Stimulated activated CD8-positive, alpha-beta memory T cell treated with anti-CD3 and anti-CD28 coated beads, Interleukin-4, amount 100 ng/mL, for 4 hours (primary cell): ENCODE measurements around the gene DHRSX.
"Not testable (repeated sequence)": the region's sequence is repeated elsewhere in the genome, so short reads cannot be mapped to it uniquely, and the experiment has no call there.

Experiments
- DNase-seq, 2 donors: peaks; one replicate each; pipeline ENCODE4 v3.0.0-alpha.2; 2020; ENCODE audit warnings: low read depth in 2 of 2, low spot score in 1 of 2

The DHRSX gene

DNA sequence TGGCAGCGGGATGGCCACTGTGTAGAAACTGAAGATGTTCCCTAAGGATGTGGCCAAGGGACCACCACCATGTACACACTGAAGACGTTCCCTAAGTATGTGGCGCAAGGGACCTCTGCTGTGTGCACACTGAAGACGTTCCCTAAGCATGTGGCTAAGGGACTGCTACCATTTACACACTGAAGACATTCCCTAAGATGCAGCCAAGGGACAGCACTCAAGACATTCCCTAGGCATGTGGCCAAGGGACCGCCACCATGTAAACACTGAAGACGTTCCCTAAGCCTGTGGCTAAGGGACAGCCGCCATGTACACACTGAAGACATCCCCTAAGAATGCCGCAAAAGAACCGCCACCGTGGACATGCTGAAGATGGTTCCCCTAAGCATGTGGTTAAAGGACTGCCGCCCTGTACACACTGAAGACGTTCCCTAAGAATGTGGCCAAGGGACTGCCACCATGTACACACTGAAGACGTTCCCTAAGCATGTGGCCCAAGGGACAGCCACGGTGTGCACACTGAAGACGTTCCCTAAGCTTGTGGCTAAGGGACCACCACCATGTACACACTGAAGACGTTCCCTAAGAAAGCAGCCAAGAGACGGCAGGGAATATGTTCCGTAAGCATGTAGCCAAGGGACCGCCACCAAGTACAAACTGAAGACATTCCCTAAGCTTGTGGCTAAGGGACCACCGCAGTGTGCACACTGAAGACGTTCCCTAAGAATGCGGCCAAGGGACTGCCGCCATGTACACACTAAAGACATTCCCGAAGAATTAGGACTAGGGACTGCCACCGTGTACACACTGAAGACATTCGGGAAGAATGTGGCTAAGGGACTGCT is 43.3 kb downstream of the DHRSX start:
- no peak for DNase-seq

- DNase-seq: not testable (repeated sequence)
Observed at GRCh38 chrX:2456091-2456490, 44.7 kb downstream of the DHRSX start.

GRCh38 chrX:2454620-2455019 is 46.2 kb downstream of the DHRSX start:
- DNase-seq: not testable (repeated sequence)

DNA sequence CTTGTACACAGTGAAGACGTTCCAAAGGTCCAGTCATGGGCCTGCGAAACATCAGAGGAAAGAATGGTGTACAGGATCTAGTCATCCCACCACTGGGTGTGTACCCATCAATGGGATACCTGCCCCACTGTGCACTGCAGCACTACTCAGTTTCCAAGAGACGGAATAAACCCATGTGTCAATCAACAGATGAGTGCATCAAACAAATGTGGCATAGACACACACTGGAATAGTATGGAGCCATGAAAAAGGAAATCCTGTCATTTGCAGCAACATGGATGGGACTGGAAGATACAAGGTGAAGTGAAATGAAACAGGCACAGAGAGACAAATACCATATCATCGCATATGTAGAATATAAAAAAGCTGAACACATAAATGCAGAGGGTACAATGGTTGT is 48.0 kb downstream of the DHRSX start:
- no peak for DNase-seq

- no peak for DNase-seq
Observed at GRCh38 chrX:2452317-2452784, 48.4 kb downstream of the DHRSX start.

- no peak for DNase-seq
Observed at GRCh38 chrX:2451501-2452316, 49.1 kb downstream of the DHRSX start.

- no peak for DNase-seq
Observed at GRCh38 chrX:2450681-2451080, 50.1 kb downstream of the DHRSX start.

DNA sequence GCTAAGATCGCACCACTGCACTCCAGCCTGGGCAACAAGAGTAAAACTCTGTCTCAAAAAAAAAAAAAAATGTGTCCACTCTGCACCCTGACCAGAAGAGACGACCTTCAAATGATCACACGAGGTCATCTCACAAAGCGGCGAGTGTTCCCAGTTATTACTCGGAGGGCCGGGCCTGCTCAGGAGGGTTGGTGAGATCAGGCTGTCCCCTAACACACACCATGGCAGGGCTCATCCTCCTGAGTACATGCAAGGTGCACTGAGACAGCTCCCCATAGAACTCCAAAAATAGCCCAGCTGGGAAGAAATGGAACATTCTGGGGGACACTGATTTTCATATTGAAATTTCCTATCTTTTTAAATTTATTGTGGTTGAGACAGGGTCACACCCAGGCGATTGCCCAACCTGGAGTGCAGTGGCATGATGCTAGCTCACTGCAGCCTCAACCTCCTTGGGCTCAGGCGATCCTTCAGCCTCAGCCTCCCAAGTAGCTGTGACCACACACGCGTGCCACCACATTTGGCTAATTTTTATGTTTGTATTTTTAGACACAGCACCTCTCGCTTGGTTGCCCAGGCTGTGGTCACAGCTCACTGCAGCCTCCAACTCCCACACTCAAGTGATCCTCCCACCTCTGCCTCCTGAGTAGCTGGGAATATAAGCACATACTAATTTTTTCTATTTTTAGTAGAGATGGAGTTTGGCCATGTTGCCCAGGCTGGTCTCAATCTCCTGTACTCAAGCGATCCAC is 51.5 kb downstream of the DHRSX start:
- no peak for DNase-seq

GRCh38 chrX:2447484-2447883 is 53.3 kb downstream of the DHRSX start:
- DNase-seq: no peak

DNA sequence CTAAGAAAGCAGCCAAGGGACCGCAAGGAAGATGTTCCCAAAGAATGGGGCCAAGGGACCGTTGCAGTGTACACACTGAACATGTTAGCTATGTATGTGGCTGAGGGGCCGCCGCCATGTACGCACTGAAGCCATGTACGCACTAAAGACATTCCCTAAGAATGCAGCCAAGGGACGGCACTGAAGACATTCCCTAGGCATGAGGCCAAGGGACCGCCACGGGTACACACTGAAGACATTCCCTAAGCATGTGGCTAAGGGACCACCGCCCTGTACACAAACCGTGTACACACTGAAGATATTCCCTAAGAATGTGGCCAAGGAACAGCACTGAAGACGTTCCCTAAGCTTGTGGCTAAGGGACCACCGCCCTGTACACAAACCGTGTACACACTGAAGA is 54.0 kb downstream of the DHRSX start:
- no peak for DNase-seq

- no peak for DNase-seq
Observed at GRCh38 chrX:2445662-2446623, 54.8 kb downstream of the DHRSX start.

- DNase-seq: no peak
Observed at GRCh38 chrX:2442694-2443093, 58.1 kb downstream of the DHRSX start.

DNA sequence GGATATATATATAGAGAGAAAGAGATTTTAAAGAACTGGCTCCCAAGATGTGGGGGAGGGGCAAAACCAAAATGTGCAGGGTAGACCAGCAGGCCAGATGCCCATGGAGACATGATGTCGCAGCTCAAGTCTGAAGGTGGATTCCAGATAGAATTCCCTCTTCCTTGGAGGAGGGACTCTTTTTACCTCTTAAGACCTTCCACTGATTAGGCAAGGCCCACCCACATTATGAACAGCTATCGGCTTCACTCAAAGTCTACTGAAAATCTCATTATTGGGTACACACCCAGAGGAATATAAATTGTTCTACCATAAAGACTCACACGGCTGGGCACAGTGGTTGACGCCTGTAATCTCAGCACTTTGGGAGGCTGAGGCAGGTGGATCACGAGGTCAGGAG is 59.3 kb downstream of the DHRSX start:
- DNase-seq: no peak

DNA sequence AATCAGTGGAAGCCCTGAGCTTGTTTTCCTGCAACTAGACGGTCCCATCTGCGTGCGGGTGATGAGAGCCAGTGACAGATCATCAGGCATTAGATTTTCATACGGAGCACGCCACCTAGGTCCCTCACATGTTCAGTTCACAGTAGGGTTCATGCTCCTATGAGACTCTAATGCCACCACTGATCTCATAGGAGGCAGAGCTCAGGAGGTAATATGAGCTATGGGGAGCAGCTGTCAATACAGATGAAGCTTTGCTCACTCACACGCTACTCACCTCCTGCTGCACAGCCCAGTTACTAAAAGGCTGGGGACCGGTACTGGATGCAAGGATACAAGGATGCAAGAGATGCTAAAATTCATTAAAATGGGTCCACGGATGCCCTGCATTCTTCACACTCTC is 61.2 kb downstream of the DHRSX start:
- no peak for DNase-seq

DNA sequence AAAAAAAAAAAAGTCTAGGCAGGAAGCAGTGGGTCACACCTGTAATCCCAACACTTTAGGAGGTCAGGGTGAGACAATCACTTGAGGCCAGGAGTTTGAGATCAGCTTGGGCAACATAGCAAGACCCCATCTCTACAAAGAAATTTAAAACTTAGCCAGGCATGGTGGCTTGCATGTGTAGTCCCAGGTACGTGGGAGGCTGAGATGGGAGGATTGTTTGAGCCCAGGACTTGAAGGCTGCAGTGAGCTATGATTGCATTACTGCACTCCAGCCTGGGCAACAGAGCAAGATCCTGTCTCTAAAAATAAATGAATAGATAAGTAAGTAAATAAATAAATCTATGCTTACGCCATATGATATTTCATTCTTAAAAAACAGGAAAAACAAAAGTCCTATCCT is 65.3 kb downstream of the DHRSX start:
- no peak for DNase-seq

- no peak for DNase-seq
Observed at GRCh38 chrX:2434270-2435163, 66.3 kb downstream of the DHRSX start.

GRCh38 chrX:2432298-2432863 is 68.4 kb downstream of the DHRSX start:
- no peak for DNase-seq

GRCh38 chrX:2430265-2430825 is 70.4 kb downstream of the DHRSX start:
- DNase-seq: no peak

DNA sequence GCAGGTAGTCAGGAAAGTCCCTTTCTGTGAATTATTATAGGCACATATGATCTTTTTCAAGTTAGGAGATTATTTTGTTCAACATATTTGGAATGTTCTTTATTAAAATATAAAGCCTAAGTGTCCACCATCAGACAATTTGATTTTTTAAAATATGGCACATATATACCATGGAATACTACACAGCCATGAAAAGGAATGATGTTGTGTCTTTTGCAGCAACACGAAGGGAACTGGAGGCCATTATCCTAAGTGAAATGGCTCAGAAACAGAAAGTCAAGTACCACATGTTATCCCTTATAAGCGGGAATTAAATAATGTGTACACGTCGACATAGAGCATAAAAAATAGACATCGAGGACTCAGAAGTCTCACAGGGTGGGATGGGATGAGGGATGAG is 73.0 kb downstream of the DHRSX start:
- DNase-seq: no peak
